Ovary (tissue), 9 donors: Measurements from ENCODE around the gene KHDC4. TPM values are rescaled to one million over a fixed set of nuclear protein-coding genes. Genes with fewer than 3 reads are reported as not detected.

Source experiments
- DNase-seq, 5 donors: peaks; one replicate each; pipeline ENCODE4 v3.0.0-alpha.2; 2019 to 2020
- H3K27ac ChIP-seq, 2 donors: fragments of 200-600 bp; one replicate each; pipeline versions ENCODE4 v1.5.1 to v1.8.0; 2019 to 2022
- H3K27me3 ChIP-seq: fragments of 200-600 bp; one replicate; pipeline ENCODE4 v1.8.0; 2022
- H3K36me3 ChIP-seq: fragments of 200-600 bp; sonication (generic); one replicate; pipeline ENCODE4 v1.5.1; 2019
- H3K4me1 ChIP-seq: one replicate; pipeline ENCODE4 v1.8.1; 2013; ENCODE audit warnings: mild to moderate bottlenecking, moderate library complexity; ENCODE audit not compliant: insufficient read depth
- H3K4me3 ChIP-seq: fragments of 200-600 bp; sonication (generic); one replicate; pipeline ENCODE4 v1.5.1; 2017
- H3K9me3 ChIP-seq, 2 donors: fragments of 200-600 bp in 1 of 2; sonication (generic) in 1 of 2; one replicate each; pipeline versions ENCODE4 v1.5.1 to v1.8.1; 2013 to 2019; ENCODE audit warnings: mild to moderate bottlenecking in 1 of 2, moderate library complexity in 1 of 2
- EP300 ChIP-seq: sonication (generic); formaldehyde crosslinking; IDR thresholded peaks from one replicate; pipeline ENCODE4 v1.6.1; 2017; ENCODE audit warnings: antibody characterized with exemption
- POLR2A ChIP-seq: fragments of 450-650 bp; IDR thresholded peaks from one replicate; pipeline ENCODE4 v1.6.1; 2017; ENCODE audit warnings: antibody characterized with exemption, mild to moderate bottlenecking, moderate library complexity
- WGBS, 3 donors: extraction: QIAGEN DNeasy Blood & Tissue Kit in 1 of 3; methylation state at CpG; one replicate each; pipeline versions ENCODE4 v1.1.5 to v1.1.7; 2013 to 2017; 5-methylcytosine and 5-hydroxymethylcytosine counted together
- intact Hi-C, 4 donors: fragments of 100-400 bp; cut with DNase I; formaldehyde crosslinking; loops; one replicate each; pipeline versions ENCODE4 v1.11.0 to v1.15.1; 2022 to 2023
- polyA plus RNA-seq, 2 donors: library from polyadenylated mRNA; stranded (reverse); fragments of 200-250 nt in 1 of 2; fragments of 350-450 nt in 1 of 2; fragmentation: Illumina TruSeq in 1 of 2; extraction: RNeasy Lipid Tissue Mini Kit (QIAGEN cat#74804) in 1 of 2; gene quantifications; one replicate each; pipeline ENCODE4 v1.2.3, GENCODE V29; 2013 to 2014
- total RNA-seq, 7 donors: library from RNA; depleted of rRNA in 2 of 7; stranded (reverse); fragments of >200 nt in 2 of 7; fragmentation: NEBNext Ultra II Directional in 3 of 7; extraction: Animal tissue kit (Norgen Biotek cat#: 25700) in 3 of 7; gene quantifications; one replicate each; pipeline versions ENCODE4 v1.1.0 to v1.2.4, GENCODE V29; 2016 to 2023
- TF ChIP-seq, protein P1 (sequence below), 3 donors: fragments of 450-650 bp in 2 of 3; fragments of 200-600 bp in 1 of 3; IDR thresholded peaks; one replicate each; pipeline versions ENCODE4 v1.5.1 to v1.8.0; 2016 to 2022; ENCODE audit warnings: antibody characterized with exemption in 3 of 3, mild to moderate bottlenecking in 1 of 3
- donor health status: DM: no; HTN: no; CAD: no; lungs with moderate emphysema.
- donor health status: DM: no; HTN: no; CAD: no.
- donor health status: Bipolar disorder and iron deficiency.
- donor health status: DM: yes; HTN: yes; CAD: no.
- donor health status: DM: no; HTN: no; CAD: no.
- donor health status: DM: yes; HTN: yes; CAD: no.

The KHDC4 gene
- total and polyA plus RNA-seq, 9 donors, result 35.4 to 61.1 (median 46.4) TPM

DNA sequence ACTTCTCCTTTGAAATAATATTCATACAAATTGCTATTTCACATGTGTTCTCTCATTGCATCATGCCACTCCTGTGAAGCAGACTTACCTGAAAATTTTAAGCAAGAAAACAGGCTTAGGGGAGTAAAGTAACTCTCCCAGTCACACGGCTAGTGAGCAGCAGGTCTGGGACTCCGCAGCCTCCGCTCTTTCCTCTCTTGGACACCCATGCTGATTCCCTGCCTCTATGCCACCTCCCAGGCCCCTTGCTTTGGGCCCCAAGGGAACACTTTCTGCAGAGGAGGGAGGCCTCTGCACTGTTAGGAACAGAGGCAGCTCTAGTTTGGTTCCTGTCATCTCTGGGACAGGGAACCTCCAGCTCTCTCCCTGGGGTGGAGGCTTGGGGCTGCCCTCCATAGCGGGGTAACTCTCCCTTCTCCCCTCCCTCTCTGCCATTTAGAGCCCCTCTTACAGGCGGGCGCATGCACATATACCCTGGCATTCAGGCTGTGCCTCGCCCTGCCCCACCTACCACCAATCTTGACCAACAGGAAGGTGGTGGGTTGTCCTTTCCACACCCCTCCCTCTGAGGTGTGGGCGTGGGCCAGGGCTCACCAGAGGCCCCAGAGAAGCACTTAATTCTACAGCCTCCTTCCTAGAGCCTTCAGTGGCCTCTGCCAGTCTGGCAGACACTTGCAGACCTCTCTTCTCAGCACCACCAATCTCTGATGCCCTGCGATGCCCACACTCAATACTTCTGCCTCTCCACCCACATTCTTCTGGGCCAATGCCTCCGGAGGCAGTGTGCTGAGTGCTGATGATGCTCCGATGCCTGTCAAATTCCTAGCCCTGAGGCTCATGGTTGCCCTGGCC is 7.0 kb upstream of the KHDC4 start, which contains the start of gene RXFP4:
Gene RXFP4, plus strand, starts transcription at position 646 of the 852 bp plus-strand sequence. Its CDS starts 72 bp downstream, at position 718.
- H3K36me3 ChIP-seq, result no peaks in the 10 kb centered on the region
- intact Hi-C loops, result loop anchor here (5.0 kb wide), 2 partner anchors 36 to 51 kb away; partner anchors contain the start of gene ARHGEF2 (in 4 of the 4)
- TF ChIP-seq, protein P1, sequence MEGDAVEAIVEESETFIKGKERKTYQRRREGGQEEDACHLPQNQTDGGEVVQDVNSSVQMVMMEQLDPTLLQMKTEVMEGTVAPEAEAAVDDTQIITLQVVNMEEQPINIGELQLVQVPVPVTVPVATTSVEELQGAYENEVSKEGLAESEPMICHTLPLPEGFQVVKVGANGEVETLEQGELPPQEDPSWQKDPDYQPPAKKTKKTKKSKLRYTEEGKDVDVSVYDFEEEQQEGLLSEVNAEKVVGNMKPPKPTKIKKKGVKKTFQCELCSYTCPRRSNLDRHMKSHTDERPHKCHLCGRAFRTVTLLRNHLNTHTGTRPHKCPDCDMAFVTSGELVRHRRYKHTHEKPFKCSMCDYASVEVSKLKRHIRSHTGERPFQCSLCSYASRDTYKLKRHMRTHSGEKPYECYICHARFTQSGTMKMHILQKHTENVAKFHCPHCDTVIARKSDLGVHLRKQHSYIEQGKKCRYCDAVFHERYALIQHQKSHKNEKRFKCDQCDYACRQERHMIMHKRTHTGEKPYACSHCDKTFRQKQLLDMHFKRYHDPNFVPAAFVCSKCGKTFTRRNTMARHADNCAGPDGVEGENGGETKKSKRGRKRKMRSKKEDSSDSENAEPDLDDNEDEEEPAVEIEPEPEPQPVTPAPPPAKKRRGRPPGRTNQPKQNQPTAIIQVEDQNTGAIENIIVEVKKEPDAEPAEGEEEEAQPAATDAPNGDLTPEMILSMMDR (IDR thresholded peaks at IDR 0.05), result no peak
- no peak for TF ChIP-seq POLR2A
- TF ChIP-seq EP300, result no peak
- DNase-seq, result no peak
- peak within 1 kb of the TSS in 1 of 2 donors; percentile 66 for H3K27ac ChIP-seq
- H3K4me3 ChIP-seq, result no peak within 1 kb of the TSS
- no peaks in the 10 kb centered on the region for H3K27me3 ChIP-seq
- no peaks in the 10 kb centered on the region for H3K9me3 ChIP-seq
- WGBS, 3 donors, result 57 to 68% (median 61%) methylated on average over 11 of the region's 11 CpGs
- peaks cover 6% of the 10 kb centered on the region for H3K4me1 ChIP-seq

DNA sequence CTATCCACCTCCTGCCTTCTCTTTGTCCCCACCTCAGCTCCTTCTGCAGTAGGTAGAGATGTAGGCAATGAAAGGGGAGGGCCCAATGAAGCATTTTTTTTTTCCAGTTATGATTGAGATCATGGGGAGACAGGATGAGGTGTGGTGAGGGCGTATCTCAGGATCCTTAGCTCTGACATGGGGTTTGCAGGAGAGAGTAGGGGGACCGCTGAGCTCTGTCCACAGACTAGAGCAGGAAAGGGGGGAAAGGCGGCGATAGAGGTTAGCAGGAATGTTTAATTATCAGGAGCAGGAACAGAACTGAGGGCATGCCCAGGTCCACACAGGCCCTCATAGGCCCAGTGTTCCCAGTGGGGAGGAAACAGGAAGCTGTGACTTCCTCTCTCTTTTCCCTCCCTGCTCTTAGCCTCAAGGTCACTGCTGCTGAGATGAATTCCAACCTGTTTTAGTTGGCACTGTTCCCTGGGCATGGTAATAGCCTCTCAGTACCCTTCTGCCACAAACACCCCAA is 6.3 kb upstream of the KHDC4 start:
- TF ChIP-seq, protein P1 (IDR thresholded peaks at IDR 0.05), result no peak
- no peak for TF ChIP-seq EP300
- no peak for TF ChIP-seq POLR2A
- Histone ChIP-seq H3K27me3 (no peaks in the 10 kb centered on the region), H3K27ac (peak overlapping the region in 1 of 2 donors; percentile 66), H3K9me3 (no peaks in the 10 kb centered on the region), H3K4me3 (no peak overlapping the region), H3K36me3 (no peaks in the 10 kb centered on the region), H3K4me1 (peaks cover 6% of the 10 kb centered on the region)
- intact Hi-C loops, result loop anchor here (5.0 kb wide), 2 partner anchors 37 to 52 kb away; partner anchors contain the start of gene ARHGEF2 (in 4 of the 4)
- WGBS, 3 donors, result 28 to 47% (median 32%) methylated on average over 4 of the region's 4 CpGs
- peak in 4 of 5 donors; percentile 42 to 61 (median 53) for DNase-seq

DNA sequence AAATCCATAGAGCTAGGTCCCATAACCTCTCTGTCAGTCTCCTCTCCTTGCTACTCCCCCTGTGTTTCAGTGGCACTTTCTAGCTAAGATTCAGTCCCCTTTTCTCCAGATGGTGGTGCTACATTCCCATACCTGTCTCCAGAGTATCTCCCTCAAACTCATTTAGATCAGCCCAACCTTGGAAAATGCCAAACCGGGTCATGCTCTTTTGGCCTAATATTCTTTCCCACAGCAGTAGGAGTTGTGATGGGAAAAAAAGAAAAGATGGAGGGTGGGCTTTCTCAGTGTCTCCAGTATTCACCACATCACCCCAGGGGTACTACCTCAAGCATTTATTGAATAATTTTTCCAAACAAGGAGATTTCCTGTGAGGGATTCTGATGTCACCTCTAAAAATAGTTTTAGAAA is 4.0 kb upstream of the KHDC4 start:
- no peaks in the 10 kb centered on the region for H3K36me3 ChIP-seq
- no peaks in the 10 kb centered on the region for H3K27me3 ChIP-seq
- H3K9me3 ChIP-seq, result no peaks in the 10 kb centered on the region
- 0 to 3% (median 3%) methylated on average over 1 of the region's 1 CpG for WGBS, 3 donors
- no peak overlapping the region for H3K27ac ChIP-seq
- H3K4me3 ChIP-seq, result no peak overlapping the region
- intact Hi-C loops, result loop anchor here in 1 of 4 donors (2.0 kb wide), 1 partner anchor 51 kb away; no protein-coding TSS in a partner anchor
- DNase-seq, result peak in 1 of 5 donors; percentile 41
- TF ChIP-seq, protein P1 (IDR thresholded peaks at IDR 0.05), result peak in 2 of 3 donors; percentile 59 to 68
- no peak for TF ChIP-seq POLR2A
- peaks cover 6% of the 10 kb centered on the region for H3K4me1 ChIP-seq

DNA sequence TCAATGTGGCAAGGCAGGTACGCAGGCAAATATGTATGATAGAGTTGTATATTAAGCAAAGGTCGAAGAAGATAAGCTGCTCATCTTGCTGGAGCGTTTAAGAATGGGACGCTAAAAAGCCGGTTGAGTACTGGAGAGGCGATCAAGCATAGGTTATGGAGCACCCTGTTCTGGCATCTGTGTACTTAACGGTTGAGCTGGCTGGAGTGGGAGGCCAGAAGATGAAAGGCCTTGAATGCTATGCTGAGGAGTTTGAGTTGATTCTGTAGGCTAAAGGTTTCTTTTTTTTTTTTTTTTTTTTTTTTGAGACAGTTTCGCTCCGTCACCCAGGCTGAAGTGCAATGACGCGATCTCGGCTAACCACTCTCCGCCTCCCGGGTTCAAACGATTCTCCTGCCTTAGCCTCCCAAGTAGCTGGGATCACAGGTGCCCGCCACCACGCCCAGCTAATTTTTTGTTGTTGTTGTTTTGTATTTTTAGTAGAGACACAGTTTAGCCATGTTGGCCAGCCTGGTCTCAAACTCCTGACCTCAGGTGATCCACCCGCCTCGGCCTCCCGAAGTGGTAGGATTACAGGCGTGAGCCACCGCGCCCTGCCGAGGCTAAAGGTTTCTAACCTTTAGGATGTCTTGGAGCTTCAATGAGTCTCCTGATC is 850 bp upstream of the KHDC4 start:
- WGBS, 3 donors, result 72 to 85% (median 72%) methylated on average over 24 of the region's 24 CpGs
- no peak for TF ChIP-seq EP300
- TF ChIP-seq POLR2A, result no peak
- TF ChIP-seq, protein P1 (IDR thresholded peaks at IDR 0.05), result no peak
- intact Hi-C loops, result no loop called here
- no peaks in the 10 kb centered on the region for H3K9me3 ChIP-seq
- H3K36me3 ChIP-seq, result no peaks in the 10 kb centered on the region
- peak overlapping the region; percentile 88 for H3K4me3 ChIP-seq
- H3K27me3 ChIP-seq, result no peaks in the 10 kb centered on the region
- H3K4me1 ChIP-seq, result peaks cover 10% of the 10 kb centered on the region
- peak overlapping the region; percentile 46 to 75 for H3K27ac ChIP-seq
- peak in 1 of 5 donors; percentile 42 for DNase-seq
